HG02588 (cell line): ENCODE measurements around the gene ABCG1.
A peak's percentile ranks its signal among the peaks of the same experiment; 100 is the strongest.
"Not testable (repeated sequence)": the region's sequence is repeated elsewhere in the genome, so short reads cannot be mapped to it uniquely, and the experiment has no call there.

ENCODE experiments used
- ATAC-seq: cut with Tn5 transposase; IDR thresholded peaks from one replicate; pipeline ENCODE4 v1.9.1; 2021; ENCODE audit warnings: mild to moderate bottlenecking, moderate library complexity; ENCODE audit not compliant: unreplicated experiment

The ABCG1 gene

GRCh38 chr21:42218836-42219605, at the start of gene ABCG1:
Gene ABCG1 (plus strand): TSS chr21:42219140. CDS start chr21:42219263, 123 bp downstream.
- no peak for ATAC-seq

- ATAC-seq: no peak
Observed at GRCh38 chr21:42169758-42170157, 49.2 kb upstream of the ABCG1 start.

GRCh38 chr21:42171091-42172053, 47.6 kb upstream of the ABCG1 start:
- ATAC-seq: no peak

GRCh38 chr21:42172596-42173483, 46.1 kb upstream of the ABCG1 start:
- no peak for ATAC-seq

GRCh38 chr21:42174173-42174572, 44.8 kb upstream of the ABCG1 start:
- ATAC-seq: no peak

- ATAC-seq: no peak
Observed at GRCh38 chr21:42175110-42175710, 43.7 kb upstream of the ABCG1 start.

DNA sequence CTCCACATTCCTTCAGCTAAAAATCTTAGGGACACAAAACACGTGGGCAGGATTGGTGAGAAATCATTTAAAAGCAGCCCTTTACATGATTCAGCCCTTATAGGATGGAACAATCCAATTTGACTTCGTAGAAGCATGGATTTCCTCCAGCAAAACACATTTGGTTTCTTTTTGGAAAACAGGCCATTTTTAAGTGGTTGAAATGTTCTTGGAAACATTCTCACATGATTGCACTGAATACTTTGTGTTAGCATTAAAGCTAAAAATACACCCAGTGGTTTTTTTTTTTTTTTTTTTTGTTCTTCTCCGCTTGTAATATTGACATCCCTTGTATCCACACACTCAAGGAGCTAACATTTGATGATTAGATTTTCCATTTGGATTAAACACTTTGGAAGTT, 42.1 kb upstream of the ABCG1 start:
- no peak for ATAC-seq

- ATAC-seq: no peak
Observed at GRCh38 chr21:42179316-42179715, 39.6 kb upstream of the ABCG1 start.

DNA sequence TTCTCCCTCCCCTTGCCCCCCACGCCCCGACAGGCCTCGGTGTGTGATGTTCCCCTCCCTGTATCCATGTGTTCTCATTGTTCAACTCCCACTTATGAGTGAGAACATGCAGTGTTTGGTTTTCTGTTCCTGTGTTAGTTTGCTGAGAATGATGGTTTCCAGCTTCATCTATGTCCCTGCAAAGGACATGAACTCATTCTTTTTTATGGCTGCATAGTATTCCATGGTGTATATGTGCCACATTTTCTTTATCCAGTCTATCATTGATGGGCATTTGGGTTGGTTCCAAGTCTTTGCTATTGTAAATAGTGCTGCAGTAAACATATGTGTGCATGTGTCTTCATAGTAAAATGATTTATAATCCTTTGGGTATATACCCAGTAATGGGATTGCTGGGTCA, 38.9 kb upstream of the ABCG1 start:
- ATAC-seq: not testable (repeated sequence)

- ATAC-seq: no peak
Observed at GRCh38 chr21:42182713-42183371, 36.1 kb upstream of the ABCG1 start.

DNA sequence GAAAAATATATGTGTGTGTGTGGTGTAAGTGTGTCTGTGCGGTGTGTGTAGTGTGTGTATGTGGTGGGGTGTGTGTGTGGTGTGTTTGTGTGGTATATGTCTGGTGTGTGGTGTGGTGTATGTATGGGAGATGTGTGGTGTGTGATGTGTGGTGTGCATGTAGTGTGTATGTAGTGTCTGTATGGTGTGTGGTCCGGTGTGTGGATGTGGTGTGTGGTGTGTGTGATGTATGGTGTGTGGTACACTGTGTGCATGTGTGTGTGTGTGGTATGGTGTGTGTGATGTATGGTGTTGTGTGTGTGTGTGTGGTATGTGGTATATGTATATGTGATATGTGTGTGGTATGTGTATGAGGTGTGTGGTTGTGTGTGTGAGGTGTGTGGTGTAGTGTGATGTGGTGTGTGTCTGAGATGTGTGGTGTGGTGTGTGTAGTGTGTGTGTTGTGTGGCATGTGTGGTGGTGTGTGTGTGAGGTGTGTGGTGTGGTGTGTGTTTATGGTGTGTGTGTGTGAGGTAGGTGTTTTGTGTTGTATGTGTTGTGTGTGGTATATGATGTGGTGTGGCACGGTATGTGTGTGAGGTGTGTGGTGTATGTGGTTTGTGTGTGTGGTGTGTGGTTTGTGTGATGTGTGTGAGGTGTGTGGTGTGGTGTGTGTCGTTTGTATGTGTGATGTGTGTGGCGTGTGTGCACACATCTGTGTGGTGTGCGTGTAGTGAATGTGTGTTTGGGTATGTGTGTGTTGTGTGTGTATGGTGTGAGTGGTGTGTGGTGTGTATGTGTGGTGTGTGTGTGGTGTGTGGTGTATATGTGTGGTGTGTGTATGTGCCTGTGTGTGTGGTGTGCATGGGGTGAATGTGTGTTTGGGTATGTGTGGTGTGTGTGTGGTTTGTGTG, 35.3 kb upstream of the ABCG1 start:
- ATAC-seq: no peak

DNA sequence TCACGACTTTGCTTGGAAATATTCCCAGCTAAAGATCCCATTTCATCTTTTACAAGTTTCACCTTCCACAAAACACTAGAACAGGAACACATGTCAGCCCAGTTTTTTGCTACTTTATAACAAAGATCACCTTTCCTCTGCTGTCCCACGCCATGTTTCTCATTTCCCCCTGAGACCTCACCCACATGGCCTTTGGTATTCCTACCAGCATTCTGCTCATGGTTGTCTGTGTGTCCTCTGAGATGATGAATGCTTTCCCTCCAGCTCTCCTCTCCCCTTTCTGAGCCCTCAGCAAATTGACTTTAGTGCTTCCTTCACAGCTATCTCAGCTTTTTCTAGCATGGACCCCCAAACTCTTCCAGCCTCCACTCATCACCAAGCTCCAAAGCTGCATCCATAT, 32.3 kb upstream of the ABCG1 start:
- ATAC-seq: no peak

DNA sequence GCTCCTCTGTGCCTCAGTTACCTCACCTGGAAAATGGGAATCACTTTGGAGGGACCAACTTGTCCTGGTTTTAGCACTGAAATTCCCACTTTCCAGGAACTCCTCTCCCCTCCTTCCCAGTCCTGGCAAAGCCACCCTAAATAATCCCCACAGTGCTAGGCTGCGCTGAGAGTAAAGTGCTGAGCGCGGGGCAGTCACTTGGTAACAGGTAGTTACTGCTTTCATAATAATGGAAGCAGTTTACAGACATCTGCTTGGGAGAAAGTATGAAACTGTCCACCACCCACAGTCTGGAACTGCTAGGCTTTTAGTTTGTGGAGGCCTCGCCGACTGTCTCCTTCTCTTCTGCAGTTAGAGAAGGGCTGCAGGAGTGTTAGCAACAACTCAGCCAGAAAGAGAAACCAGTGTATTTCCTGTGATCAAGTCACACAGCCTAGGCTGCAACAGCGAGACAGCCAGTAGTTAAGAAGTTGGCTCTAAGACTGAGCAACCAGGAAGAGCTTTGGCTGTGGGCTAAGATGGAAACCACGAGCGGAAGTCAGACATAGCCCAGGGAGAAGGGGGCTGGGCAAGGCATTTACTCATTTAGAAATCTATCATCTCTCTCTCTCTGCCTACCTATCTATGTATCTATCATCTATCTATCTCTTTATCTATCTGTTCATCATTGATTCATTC, 30.8 kb upstream of the ABCG1 start:
- peak; percentile 85 for ATAC-seq

DNA sequence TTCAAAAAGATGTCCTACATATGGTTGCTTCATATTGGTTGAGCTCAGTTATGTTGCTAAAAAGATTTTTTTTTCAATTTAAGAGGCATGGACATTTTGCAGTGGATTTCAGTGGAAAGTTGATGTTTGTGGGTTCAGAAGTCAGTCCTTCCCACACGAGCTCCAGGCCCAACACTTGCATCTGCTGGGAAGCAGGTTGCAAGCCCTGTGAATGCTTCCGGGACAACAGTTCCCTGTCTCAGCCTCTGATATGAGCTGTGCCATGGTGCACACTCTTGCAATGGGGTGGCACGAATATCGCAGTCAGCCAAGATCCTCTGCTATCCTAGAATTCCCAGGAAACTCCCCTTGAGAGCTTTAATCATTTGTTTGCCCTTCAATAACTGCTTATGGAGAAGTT, 30.3 kb upstream of the ABCG1 start:
- ATAC-seq: no peak

- no peak for ATAC-seq
Observed at GRCh38 chr21:42189431-42189830, 29.5 kb upstream of the ABCG1 start.

DNA sequence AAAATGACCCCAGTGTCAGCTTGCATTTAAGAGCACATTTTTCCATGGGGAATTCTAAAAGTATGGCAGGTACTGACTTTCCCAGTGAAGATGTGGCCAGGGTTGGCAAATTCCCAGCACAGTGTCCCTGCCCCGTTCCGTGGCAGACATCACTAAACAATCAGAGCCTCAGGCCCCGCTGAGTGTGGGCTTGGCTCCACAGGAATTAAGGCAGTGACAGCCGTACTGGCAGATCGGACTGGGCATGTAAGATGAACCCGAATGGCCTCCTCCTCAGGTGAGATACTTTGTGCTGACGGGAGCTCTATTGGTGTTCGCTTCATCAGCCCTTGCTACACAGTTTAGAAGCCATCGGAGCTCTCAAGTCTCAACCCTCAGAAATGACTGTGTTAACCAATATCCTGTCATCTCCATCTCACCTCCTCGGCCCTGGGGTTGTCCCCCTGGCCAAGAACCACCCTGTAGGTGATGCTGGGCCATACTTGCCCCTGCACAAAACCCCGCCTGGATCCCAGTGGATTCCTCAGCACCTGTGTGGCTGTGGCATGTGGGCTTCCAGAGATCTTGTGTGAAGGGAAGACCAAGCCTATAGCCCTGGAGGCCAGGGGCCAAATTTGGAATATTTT, 29.0 kb upstream of the ABCG1 start:
- no peak for ATAC-seq

DNA sequence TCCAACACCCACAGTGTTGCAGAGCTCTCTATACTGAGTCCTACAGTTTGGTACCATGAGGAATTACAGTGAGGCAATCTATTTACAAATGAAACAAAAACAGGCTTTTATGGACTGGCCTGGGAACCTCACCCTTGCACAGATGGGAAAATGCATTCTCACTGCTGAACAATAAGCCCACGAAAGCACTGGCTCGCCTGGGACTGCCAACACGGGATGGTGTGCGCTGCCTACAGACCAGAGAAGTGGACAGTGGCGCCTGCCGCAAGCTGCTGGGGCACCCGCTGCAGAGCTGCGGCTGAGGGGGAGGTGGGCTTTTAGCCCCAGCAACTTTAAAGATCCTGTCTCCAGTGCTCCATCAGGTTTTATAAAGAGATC, 28.5 kb upstream of the ABCG1 start:
- no peak for ATAC-seq

DNA sequence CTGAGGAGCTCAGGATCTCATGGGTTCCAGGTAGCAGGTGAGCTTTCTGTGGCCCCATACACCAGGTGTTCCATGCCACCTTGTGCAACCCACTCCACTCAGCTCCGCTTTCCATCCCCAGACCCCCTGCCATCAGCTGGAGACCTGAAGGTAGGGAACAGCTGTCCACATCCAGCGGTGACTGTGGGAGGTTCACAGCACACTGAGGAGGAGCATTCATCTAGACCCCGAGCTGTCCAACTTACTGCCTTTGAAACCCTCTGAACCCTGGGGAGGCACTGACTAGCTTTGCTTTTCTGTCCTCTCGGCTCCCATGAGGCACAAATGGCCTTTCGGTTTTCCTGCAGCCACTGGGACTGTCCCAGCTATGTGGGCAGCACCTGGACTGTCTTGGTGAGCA, 27.9 kb upstream of the ABCG1 start:
- no peak for ATAC-seq
